ENCODE measurements around the gene MYL6. TPM values are rescaled to one million over a fixed set of nuclear protein-coding genes. Genes with fewer than 3 reads are reported as not detected.

Gene MYL6
- total and polyA plus RNA-seq, 2 donors (not counting 3 experiments of a cell fraction or from before 2014, with no cell fraction given) = 2,543 to 8,470 TPM

GRCh38 chr12:56121204-56121870, 36.8 kb upstream of the MYL6 start:
- FAIRE-seq (no peak), DNase-seq (ENCODE audit: low read depth, low spot score) (no peak)
- no peak overlapping the region for H2AFZ ChIP-seq (ENCODE audit: low read depth, low read length)
- CTCF ChIA-PET = interaction anchor here (11.9 kb wide), 1 partner anchor 67 kb away, joined by 236 read pairs; the partner anchor contains the start of gene SMARCC2
- H3K4me1 ChIP-seq (ENCODE audit: control insufficient read depth, extremely low read depth, insufficient read depth, low read length) = peaks cover 31% of the 10 kb centered on the region
- H3K9me1 ChIP-seq (replicated peaks; ENCODE audit: control insufficient read depth, extremely low read depth, insufficient read depth, low read length) = no peaks in the 10 kb centered on the region
- no peak overlapping the region for H3K9ac ChIP-seq (replicated peaks; ENCODE audit: extremely low read depth, insufficient read depth, low read length)
- POLR2A ChIA-PET = no interaction called here
- dilution Hi-C loops (cut with MboI; ENCODE audit: extremely low pct_ligation_motif_present, low sequenced_read_pairs) (no loop called here), intact Hi-C loops (cut with micrococcal nuclease) (no loop called here)
- H3K36me3 ChIP-seq (ENCODE audit: control insufficient read depth in 2 of 2, extremely low read depth in 1 of 2, insufficient read depth in 2 of 2, low read length in 2 of 2) = peaks cover 0 to 13% of the 10 kb centered on the region in 2 experiments
- no peak overlapping the region for H3K4me3 ChIP-seq (replicated peaks in 1 of 3; ENCODE audit: insufficient read depth in 1 of 3, low read depth in 1 of 3, low read length in 3 of 3)
- no peaks in the 10 kb centered on the region for H4K20me1 ChIP-seq (replicated peaks; ENCODE audit: control insufficient read depth, extremely low read depth, insufficient read depth, low read length)
- no peak overlapping the region for H3K4me2 ChIP-seq (ENCODE audit: insufficient read depth, low read length)
- no TSS peak for BruUV-seq (replicated peaks)
- no peaks in the 10 kb centered on the region for H3K9me3 ChIP-seq (replicated peaks; ENCODE audit: control insufficient read depth, insufficient read depth, low read length)
- peaks cover 24% of the 10 kb centered on the region for H3K79me2 ChIP-seq (ENCODE audit: control insufficient read depth, insufficient read depth, low read length)
- TF ChIP-seq MAX (IDR thresholded peaks at IDR 0.05; ENCODE audit: insufficient read depth, insufficient read length) = no peak
- TF ChIP-seq JUN (IDR thresholded peaks at IDR 0.05; ENCODE audit: borderline replicate concordance, insufficient read depth, insufficient read length, low read depth) = no peak
- no peak for TF ChIP-seq MYC (IDR thresholded peaks at IDR 0.05; ENCODE audit: low read depth, low read length)
- no peak for TF ChIP-seq POLR2AphosphoS5 (IDR thresholded peaks at IDR 0.05; ENCODE audit: insufficient read depth, low read depth, low read length)
- TF ChIP-seq FOS (IDR thresholded peaks at IDR 0.05; ENCODE audit: borderline replicate concordance, insufficient read depth, low read length) = no peak
- TF ChIP-seq EZH2 (IDR thresholded peaks at IDR 0.05; ENCODE audit: borderline replicate concordance, low read depth, low read length, severe bottlenecking) = no peak
- TF ChIP-seq GATA2 (IDR thresholded peaks at IDR 0.05; ENCODE audit: insufficient read depth, insufficient read length, low read depth, low read length) = no peak
- TF ChIP-seq POLR2A (IDR thresholded peaks at IDR 0.05; ENCODE audit: low read depth, low read length) = no peak
- no peak for TF ChIP-seq CTCF (IDR thresholded peaks at IDR 0.05; ENCODE audit: extremely low read depth in 1 of 2, insufficient read depth in 1 of 2, low read depth in 1 of 2, low read length in 2 of 2)
- H3K27me3 ChIP-seq (ENCODE audit: control insufficient read depth in 2 of 2, insufficient read depth in 2 of 2, low read length in 2 of 2) = no peaks in the 10 kb centered on the region
- H3K27ac ChIP-seq (ENCODE audit: insufficient read depth, low read depth, low read length) = no peak overlapping the region
